HEK293 (cell line): ENCODE measurements around the gene RIPK3.

Experiments used
- ZNF274 ChIP-seq, 2 experiments: fragments of 200-500 bp in 1 of 2; fragments of 450-650 bp in 1 of 2; sonication (Bioruptor generic) in 1 of 2; formaldehyde crosslinking in 1 of 2; IDR thresholded peaks; 2 replicates each; pipeline versions ENCODE4 v1.5.1 to v1.6.1; 2014 to 2016; ENCODE audit warnings: borderline replicate concordance in 1 of 2, inconsistent platforms in 1 of 2, low read length in 1 of 2, missing biosample characterization in 1 of 2, missing genetic modification characterization in 1 of 2
- TF ChIP-seq, protein P1 (sequence below): fragments of 450-650 bp; formaldehyde crosslinking; IDR thresholded peaks from 2 replicates; pipeline ENCODE4 v1.5.1; 2016; ENCODE audit warnings: missing biosample characterization, missing genetic modification characterization, low read depth

DNA sequence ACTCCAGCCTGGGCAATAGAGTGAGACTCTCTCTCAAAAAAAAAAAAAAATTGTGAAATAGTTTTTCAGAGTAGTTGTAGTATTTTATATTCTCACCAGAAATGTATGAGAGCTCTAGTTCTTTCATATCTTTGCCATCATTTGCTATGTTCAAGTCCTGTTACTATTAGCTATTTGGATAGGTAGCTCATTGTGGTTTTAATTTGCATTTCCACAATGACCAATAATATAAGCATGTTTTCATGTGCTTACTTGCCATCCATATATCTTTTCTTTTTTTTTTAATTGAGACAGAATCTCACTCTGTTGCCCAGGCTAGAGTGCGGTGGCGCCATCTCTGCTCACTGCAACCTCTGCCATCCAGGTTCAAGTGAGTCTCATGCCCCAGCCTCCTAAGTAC is 8.4 kb upstream of the RIPK3 start:
- TF ChIP-seq ZNF274 (IDR thresholded peaks at IDR 0.05; ENCODE audit: low read length): no peak
- TF ChIP-seq ZNF274 (tag by site-specific recombination; IDR thresholded peaks at IDR 0.05; ENCODE audit: borderline replicate concordance): no peak
- TF ChIP-seq, protein P1, sequence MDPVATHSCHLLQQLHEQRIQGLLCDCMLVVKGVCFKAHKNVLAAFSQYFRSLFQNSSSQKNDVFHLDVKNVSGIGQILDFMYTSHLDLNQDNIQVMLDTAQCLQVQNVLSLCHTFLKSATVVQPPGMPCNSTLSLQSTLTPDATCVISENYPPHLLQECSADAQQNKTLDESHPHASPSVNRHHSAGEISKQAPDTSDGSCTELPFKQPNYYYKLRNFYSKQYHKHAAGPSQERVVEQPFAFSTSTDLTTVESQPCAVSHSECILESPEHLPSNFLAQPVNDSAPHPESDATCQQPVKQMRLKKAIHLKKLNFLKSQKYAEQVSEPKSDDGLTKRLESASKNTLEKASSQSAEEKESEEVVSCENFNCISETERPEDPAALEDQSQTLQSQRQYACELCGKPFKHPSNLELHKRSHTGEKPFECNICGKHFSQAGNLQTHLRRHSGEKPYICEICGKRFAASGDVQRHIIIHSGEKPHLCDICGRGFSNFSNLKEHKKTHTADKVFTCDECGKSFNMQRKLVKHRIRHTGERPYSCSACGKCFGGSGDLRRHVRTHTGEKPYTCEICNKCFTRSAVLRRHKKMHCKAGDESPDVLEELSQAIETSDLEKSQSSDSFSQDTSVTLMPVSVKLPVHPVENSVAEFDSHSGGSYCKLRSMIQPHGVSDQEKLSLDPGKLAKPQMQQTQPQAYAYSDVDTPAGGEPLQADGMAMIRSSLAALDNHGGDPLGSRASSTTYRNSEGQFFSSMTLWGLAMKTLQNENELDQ: no peak
